ENCODE results near the gene DMRTB1.

DMRTB1 gene

DNA sequence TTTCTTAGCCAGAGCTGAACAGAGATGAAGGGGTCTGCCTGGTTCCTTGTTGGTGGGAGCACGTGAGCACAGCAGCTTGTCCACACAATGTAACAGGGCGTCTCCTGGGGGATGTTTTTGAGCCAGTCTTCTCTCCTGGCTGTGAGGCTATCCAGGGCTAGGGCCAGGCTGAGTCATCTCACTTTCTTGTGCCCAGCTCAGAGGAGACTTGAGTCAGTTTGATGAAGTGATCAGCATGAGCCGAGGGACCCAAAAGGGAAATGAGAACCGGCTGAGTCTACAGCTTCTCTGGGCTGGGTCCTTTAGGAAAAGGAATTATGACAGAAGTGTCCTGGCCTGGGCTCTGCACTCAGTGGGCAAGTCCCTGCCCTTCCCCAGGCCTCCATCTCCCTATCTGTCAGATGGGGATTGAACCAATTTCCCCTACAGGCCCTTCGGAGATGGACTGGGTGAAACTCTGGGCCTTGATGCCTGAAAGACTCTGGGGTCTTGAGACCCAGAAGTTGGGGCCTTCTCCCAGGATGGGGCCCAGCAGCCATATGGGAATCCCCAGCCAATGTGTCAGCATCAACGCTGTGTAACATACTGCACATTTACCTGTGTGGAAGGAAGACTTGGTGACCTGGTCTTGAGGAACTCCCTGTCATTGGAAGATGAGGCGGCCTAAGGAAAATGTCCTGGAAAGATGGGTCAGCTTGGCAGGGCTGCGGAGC, 36.6 kb downstream of the DMRTB1 start:
- DNase-seq, result no peak

DNA sequence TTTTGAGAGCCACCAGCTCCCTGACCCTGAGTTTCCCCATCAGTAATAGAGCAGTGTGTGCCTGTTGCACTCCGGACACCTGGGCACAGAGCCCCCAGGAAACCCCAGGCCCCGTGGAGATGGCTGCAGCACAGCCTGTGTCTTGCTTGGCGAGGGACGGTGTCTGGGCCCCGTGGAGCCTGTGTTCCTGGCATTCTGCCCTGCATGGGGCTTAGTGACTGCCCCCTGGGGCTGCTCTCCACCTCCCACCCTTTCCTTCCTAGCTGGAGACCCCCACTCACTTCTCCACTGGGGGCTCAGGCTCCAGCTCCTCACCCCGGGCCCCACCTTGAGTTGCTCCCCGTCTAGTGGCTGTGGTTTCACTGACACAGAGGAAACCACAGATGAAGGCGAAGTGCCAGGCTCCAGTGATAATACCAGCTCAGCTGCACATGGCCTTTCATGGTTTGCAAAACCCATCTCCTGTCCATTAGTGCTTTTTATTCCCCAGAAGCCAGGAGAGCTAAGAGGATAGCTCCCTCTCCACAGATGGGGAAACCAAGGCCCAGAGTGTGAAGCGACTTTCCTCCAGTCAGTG, 39.4 kb downstream of the DMRTB1 start:
- no peak for DNase-seq

DNA sequence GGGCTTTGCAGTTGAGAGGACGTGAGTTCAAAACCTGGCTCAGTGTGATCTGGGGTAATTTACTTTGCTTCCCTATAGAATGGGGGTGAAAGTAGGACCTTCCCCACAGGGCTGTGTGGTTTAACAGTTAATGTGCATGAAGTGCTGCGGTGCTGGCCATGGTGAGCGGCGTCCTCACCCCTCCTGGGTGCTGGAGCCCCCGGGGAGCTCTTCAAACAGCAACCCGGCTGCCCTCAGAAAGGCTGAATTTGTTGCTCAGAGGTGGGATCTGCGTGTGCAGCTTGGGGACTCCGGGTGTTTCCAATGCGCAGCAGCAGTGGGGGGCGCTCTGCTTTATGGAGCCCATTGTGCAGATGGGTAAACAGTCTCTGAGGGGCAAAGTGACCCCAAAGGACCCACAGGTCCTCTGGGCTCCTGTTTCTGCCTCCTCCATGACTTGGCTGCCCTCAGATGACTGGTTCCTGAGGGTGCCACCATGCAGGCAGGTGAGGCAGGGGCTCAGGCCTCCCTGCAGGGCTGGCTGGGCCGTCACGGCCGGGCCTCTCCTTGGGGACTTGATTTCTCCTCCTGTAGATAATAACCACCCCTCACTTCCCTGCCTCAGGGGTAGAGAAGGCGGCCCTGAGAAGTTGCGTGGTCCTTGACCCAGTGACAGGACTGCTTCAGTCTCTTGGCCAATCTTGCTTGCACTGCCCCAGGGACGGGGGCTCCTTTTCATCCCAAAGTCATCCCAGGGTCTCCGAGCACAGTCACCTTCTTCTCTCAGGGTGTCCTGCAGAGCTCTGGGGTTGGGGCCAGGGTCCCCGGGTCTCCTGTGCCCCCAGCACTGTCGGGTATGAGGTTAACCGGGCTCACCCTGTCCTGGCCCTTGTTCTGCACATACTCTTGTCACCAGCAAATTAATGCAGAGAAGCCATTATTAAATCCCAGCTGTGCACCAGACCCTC, 40.3 kb downstream of the DMRTB1 start:
- DNase-seq, result no peak

- DNase-seq, result no peak
Measured at GRCh38 chr1:53500204-53501064, 41.2 kb downstream of the DMRTB1 start.

DNA sequence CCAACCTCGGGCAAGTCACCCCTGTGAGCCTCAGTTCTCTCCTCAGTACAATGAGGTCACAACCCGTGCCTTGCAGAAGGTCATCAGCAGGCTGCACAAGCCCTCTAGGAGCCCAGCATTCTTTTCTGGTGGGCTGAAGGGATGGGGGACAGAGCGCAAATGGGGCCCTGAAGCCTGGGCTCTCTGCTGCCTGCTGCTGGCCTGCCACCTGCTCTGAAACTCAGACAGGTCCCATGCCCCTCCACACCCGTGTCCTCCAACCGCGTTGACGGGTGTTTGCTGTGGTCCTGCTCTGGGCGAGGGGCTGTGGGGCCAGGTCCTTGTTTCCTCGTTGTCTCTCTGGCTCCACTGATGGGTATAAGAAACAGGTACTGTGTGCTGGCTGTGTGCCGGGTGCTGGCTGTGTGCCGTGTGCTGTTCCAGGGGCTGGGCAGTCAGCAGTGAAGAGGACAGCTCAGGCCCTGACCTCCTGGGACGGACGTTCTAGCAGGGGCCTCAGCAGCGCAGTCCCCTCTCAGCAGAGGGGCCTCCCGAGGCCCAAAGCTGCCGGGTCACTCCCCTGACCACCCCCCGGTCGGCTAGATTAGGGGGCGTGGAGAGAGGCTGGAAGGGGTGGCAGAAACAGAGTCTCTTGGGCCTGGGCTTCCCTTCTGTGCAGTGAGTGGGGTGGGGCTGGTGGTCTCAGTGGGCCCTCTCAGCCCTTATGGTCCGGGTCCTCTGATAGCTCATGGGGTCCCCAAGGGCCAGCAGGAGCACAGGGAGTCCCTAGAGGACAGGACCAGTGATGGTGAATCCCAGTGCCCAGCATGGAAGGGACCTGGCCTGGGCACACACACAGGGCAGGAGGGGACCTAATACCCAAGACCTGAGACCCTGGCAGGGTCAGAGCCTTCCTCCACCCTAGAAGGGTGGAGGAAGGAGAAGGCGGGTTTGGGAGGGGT, 42.1 kb downstream of the DMRTB1 start:
- DNase-seq, result no peak

DNA sequence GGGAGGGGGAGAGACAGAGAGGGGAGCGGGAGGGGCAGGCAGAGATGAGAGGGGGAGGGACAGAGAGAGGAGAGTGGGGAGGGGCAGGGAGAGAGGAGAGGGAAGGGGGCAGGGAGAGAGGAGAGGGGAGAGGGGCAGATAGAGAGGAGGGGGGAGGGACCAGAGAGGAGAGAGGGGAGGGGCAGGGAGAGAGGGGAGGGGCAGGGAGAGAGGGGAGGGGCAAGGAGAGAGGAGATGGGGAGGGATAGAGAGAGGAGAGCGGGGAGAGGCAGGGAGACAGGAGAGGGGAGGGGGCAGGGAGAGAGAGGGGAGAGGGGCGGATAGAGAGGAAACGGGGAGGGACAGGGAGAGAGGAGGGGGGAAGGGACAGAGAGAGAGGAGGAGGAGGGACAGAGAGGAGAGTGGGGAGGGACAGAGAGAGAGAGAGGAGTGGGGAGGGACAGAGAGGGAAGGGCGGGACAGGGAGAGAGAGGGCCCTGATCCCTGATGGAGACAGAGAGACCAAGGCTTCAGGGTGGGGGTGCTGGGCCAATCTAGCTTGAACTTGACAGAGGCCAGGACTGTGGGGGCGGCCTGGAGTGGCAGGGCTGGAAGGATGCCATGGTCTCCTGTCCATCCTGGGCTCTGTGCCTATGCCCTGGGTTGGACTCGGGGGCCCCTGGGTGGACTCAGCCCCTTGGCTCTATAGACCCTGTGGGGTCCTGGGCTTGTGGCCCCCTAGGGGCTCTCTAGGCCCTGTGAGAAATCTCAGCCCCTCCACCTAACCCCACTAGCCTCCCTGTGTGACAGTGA, 43.6 kb downstream of the DMRTB1 start:
- no peak for DNase-seq

- no peak for DNase-seq
Measured at GRCh38 chr1:53503433-53504217, 44.4 kb downstream of the DMRTB1 start.

- DNase-seq, result no peak
Measured at GRCh38 chr1:53504901-53505300, 45.7 kb downstream of the DMRTB1 start.

DNA sequence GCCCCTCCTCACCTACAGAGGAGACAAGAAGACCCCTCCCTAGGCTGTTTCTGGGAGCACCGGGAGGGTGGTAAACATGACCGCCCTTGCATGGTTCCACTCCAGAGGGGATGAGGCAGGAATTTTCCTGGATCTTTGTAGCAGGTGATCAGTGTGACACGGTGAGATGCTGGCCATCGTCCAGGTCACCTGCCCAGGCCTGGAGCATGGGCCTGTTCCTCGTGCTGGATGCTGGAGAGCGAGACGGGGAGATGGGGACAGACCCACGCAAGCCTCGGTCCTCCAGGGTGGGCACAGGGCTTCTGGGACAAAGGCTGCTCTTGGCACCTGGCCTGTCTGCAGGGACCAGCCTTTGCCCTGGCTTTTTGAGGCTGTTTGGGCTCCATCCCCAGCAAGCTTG, 46.2 kb downstream of the DMRTB1 start:
- DNase-seq, result no peak

- DNase-seq, result no peak
Measured at GRCh38 chr1:53505891-53506290, 46.7 kb downstream of the DMRTB1 start.

- no peak for DNase-seq
Measured at GRCh38 chr1:53506355-53507050, 47.3 kb downstream of the DMRTB1 start.

- no peak for DNase-seq
Measured at GRCh38 chr1:53507116-53507820, 48.1 kb downstream of the DMRTB1 start.

GRCh38 chr1:53508056-53508990, 49.1 kb downstream of the DMRTB1 start:
- DNase-seq, result no peak

- no peak for DNase-seq
Measured at GRCh38 chr1:53508991-53509666, 49.9 kb downstream of the DMRTB1 start.

- DNase-seq, result no peak
Measured at GRCh38 chr1:53509775-53510174, 50.6 kb downstream of the DMRTB1 start.

DNA sequence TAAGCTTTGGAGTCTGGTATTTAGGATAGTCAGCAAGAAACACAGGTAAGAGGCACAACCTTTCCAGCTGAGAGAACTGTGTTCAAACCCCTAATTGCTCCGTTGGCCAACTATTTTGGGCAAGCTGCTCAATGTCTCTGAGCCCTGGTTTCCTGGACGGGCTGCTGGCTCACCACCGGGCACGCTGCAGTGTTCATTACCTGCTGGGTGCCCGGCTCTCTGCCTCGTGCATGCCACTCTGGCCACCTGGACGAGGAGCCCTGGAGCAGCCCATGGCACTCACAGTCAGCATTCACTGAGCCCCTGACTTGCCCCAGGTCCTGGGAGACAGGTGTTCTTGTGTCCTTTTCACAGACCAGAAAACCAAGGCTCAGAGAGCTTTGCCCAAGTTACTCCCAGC, 51.0 kb downstream of the DMRTB1 start:
- DNase-seq, result no peak
